Panc1 (cell line): ENCODE data around the gene E2F1.

Experiments
- CTCF ChIP-seq: fragments of 450-650 bp; IDR thresholded peaks from 2 replicates; pipeline ENCODE4 v1.5.1; 2017; ENCODE audit warnings: mild to moderate bottlenecking
- REST ChIP-seq, 2 experiments: IDR thresholded peaks; 2 replicates each; pipeline ENCODE4 v1.6.1; 2011 to 2012; ENCODE audit warnings: low read depth in 2 of 2, control low read depth in 1 of 2, low read length in 1 of 2, mild to moderate bottlenecking in 1 of 2, moderate library complexity in 1 of 2; ENCODE audit not compliant: insufficient read depth in 1 of 2

- TF ChIP-seq CTCF (no peak), REST (IDR thresholded peaks at IDR 0.05; ENCODE audit: insufficient read depth in 1 of 2, low read depth in 2 of 2, low read length in 1 of 2) (no peak)
Observed at GRCh38 chr20:33725607-33726264, 39.6 kb upstream of the E2F1 start.
